Progenitor cell of endocrine pancreas (in vitro differentiated cells): ENCODE results near the gene HAP1. TPM values are rescaled to one million over a fixed set of nuclear protein-coding genes. Genes with fewer than 3 reads are reported as not detected.
"Not testable (repeated sequence)": the region's sequence is repeated elsewhere in the genome, so short reads cannot be mapped to it uniquely, and the experiment has no call there.

ENCODE experiments used
- DNase-seq: peaks from one replicate; pipeline ENCODE4 v3.0.0; 2021; ENCODE audit warnings: low spot score; ENCODE audit not compliant: unreplicated experiment
- H3K27ac Mint-ChIP-seq: 2 replicates; pipeline ENCODE4 v1.8.0; 2021; ENCODE audit warnings: mild to moderate bottlenecking, moderate library complexity, mixed read lengths
- H3K27me3 Mint-ChIP-seq: 2 replicates; pipeline ENCODE4 v1.8.0; 2021; ENCODE audit warnings: mixed read lengths
- H3K36me3 Mint-ChIP-seq: 2 replicates; pipeline ENCODE4 v1.8.0; 2022; ENCODE audit warnings: mixed read lengths; ENCODE audit not compliant: insufficient read depth
- H3K4me1 Mint-ChIP-seq: 2 replicates; pipeline ENCODE4 v1.8.0; 2021; ENCODE audit warnings: low read depth, mixed read lengths
- H3K4me3 Mint-ChIP-seq: 2 replicates; pipeline ENCODE4 v1.8.0; 2021; ENCODE audit warnings: low read depth, mild to moderate bottlenecking, moderate library complexity, mixed read lengths
- H3K9me3 Mint-ChIP-seq: 2 replicates; pipeline ENCODE4 v1.8.0; 2021; ENCODE audit warnings: low read depth, mixed read lengths
- CTCF ChIP-seq: fragments of 200-600 bp; sonication (generic); IDR thresholded peaks from one replicate; pipeline ENCODE4 v1.5.0; 2021; ENCODE audit warnings: antibody characterized with exemption, mild to moderate bottlenecking; ENCODE audit not compliant: unreplicated experiment
- total RNA-seq: library from RNA; stranded (reverse); gene quantifications from 2 replicates; pipeline ENCODE4 v1.2.1, GENCODE V29; 2021

Gene HAP1
- total RNA-seq, 1 donor from 2014 or later, result 13.7 TPM

- Mint-ChIP-seq H3K27ac (peak overlapping the region; percentile 80), H3K4me1 (peaks cover 32% of the 10 kb centered on the region), H3K9me3 (no peaks in the 10 kb centered on the region), H3K4me3 (no peak overlapping the region), H3K36me3 (peaks cover 3% of the 10 kb centered on the region), H3K27me3 (no peaks in the 10 kb centered on the region)
- no peak for TF ChIP-seq CTCF
- DNase-seq, result no peak
These were observed 43.2 kb upstream of the HAP1 start for GRCh38 chr17:41777574-41778188.

GRCh38 chr17:41777157-41777573 lies 42.7 kb upstream of the HAP1 start:
- Mint-ChIP-seq H3K4me3 (no peak overlapping the region), H3K36me3 (peaks cover 3% of the 10 kb centered on the region), H3K4me1 (peaks cover 32% of the 10 kb centered on the region), H3K27ac (peak overlapping the region; percentile 80), H3K9me3 (no peaks in the 10 kb centered on the region), H3K27me3 (no peaks in the 10 kb centered on the region)
- no peak for TF ChIP-seq CTCF
- no peak for DNase-seq

- H3K36me3 Mint-ChIP-seq, H3K9me3 Mint-ChIP-seq, H3K4me3 Mint-ChIP-seq, DNase-seq, H3K27me3 Mint-ChIP-seq: not testable (repeated sequence)
- peaks cover 24% of the 10 kb centered on the region for H3K4me1 Mint-ChIP-seq
- H3K27ac Mint-ChIP-seq, result peak overlapping the region; percentile 71
These were observed 41.9 kb upstream of the HAP1 start for GRCh38 chr17:41776262-41776900.

- Mint-ChIP-seq H3K4me1 (peaks cover 24% of the 10 kb centered on the region), H3K9me3 (no peaks in the 10 kb centered on the region), H3K27me3 (no peaks in the 10 kb centered on the region), H3K36me3 (peaks cover 5% of the 10 kb centered on the region), H3K4me3 (no peak overlapping the region), H3K27ac (peak overlapping the region; percentile 93)
- no peak for TF ChIP-seq CTCF
- no peak for DNase-seq
These were observed 41.2 kb upstream of the HAP1 start for GRCh38 chr17:41775394-41776226.

- Mint-ChIP-seq H3K36me3 (peaks cover 7% of the 10 kb centered on the region), H3K9me3 (no peaks in the 10 kb centered on the region), H3K4me1 (peaks cover 22% of the 10 kb centered on the region), H3K27me3 (no peaks in the 10 kb centered on the region), H3K4me3 (no peak overlapping the region), H3K27ac (peak overlapping the region; percentile 93)
- TF ChIP-seq CTCF, result no peak
- no peak for DNase-seq
These were observed 39.3 kb upstream of the HAP1 start for GRCh38 chr17:41773731-41774193.
